ENCODE measurements around the gene CELSR1.

- TF ChIP-seq CTCF (IDR thresholded peaks at IDR 0.05), result no peak
- no peak for TF ChIP-seq POLR2A (IDR thresholded peaks at IDR 0.05)
Observed at GRCh38 chr22:46472722-46473016, 64.8 kb downstream of the CELSR1 start.

All from adrenal gland (tissue), 5 donors.